Epithelial cell of alveolus of lung (primary cell): ENCODE data around the gene STIM1. TPM values are rescaled to one million over a fixed set of nuclear protein-coding genes. Genes with fewer than 3 reads are reported as not detected.

Experiments used
- total RNA-seq: library from RNA; depleted of rRNA; stranded (reverse); fragments of >200 nt; gene quantifications from 2 replicates; pipeline ENCODE4 v1.2.1, GENCODE V29; 2015

The STIM1 gene
- 14.6 and 19.0 TPM in 2 replicates for total RNA-seq

DNA sequence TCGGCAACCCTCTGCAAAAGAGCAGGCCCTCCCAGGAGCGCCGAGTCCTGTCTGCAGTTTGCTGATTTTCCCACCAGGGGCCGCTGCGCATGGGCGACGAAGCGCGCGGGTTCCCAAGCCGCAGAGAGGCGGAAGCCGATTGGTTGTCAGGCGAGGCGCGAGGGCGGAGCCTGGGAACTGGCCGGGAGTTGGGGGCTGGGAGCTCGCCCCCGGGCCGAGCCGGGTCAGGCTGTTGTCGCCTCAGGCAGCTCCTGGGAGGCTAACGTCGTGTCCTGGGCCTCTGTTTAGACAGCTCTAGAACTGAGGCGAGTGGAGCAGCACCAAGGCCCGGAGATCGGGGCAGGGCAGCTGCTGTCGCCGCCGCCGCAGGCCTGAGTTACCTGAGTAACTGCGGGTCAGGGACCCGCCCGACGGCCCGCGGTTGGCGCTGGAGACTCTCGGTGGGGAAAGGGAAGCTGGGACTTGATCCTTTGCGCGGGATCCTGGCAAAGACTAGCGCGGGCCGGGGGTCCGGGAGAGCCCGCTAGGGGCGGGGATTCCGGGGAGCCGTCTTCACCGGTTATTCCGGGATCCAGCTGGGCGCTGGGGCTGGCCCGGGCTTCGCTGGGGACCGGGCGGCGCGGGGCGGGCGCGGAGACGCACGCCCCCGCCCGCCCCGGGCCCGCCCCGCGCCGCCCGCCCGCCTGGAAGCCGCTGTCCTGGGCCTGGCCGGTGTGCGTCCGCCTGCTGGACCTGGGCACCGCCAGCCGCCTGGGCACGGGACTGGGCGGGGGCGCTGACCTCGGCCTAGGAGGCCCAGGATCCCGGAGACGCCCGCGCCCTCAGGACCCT lies at the start of gene STIM1:
Gene STIM1, plus strand, starts transcription at position 688 of the 831 bp plus-strand sequence. CDS start 607 bp downstream, outside the sequence.

DNA sequence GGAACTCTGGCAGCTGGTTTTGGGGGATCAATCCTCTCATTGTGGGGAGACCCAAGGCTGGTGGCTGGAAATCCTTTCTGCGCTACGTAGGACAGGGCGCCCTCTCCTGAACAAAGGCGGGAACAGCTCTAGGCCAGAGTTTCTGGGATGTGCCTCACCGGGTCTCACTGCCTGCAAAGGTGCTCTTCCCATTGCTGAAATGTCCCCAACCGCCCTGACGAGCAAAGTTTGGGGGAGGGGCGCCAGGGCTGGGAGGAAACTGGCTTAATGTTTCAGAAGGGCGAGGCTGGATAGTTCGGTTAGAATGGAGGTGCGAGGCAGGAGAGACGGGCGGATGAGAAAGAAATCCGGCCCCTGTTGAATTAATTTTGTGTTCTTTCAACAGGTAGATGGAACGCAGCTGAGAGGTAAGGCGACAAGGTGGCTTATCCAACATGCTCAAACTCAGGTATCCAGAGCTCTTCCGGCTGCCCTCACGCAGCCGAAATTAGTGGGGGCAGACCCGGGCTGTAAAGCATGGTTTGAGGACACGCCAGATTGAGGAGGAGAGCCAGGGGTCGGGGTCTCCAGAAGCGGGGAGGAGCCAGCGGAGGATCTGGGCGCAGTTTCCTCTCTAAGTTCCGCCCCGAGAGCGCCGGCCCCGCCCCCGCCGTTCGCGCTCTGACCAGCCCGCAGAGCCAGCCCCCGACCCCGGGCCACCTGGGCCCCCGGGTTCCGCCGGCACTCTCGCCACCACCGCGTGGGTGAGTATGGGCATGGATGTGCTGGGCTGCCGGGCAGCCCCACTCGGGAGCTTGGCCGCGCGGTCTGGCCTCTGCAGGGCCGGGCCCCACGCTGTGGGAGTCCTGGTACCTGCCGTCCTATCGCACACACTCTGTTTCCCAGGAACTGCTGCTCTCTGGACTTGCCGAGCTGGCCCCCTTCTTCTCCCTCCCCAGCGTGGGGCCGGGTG lies 47.3 kb upstream of the STIM1 start, which contains the start of gene PGAP2:
Gene PGAP2, plus strand, starts transcription at position 652 of the 952 bp plus-strand sequence. CDS start 2,700 bp downstream, outside the sequence.

DNA sequence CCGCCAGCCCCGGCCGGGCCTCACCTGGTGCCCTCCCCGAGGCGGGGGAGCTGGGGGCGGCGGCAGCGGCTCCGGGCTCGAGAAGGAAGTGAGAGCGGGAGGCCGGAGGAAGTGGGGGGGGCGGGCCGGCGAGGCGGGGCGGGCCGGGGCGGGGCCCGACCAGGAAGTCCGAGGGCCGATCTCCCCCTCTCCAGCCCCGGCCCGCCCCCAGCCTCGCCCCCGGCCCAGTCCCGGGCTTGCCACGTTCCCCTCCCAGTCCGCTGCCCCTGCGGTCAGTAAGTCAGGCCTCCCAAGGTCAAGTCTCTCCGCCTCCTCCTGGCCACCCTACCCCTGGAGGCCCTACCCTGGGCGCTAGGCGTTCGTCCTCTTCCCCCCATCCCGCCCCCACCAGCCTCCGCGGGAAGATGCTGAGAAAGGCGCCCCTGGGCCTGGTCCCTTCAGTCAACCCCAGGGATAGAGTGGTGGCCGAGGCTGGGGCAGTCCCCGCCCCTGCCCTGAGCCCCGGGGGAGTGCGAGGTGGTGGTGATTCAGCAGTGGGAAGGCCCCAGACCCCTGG lies 14.5 kb upstream of the STIM1 start, which contains the start of gene RHOG:
Gene RHOG, minus strand, starts transcription at position 90 of the 556 bp plus-strand sequence. CDS start 12,821 bp downstream, outside the sequence.

DNA sequence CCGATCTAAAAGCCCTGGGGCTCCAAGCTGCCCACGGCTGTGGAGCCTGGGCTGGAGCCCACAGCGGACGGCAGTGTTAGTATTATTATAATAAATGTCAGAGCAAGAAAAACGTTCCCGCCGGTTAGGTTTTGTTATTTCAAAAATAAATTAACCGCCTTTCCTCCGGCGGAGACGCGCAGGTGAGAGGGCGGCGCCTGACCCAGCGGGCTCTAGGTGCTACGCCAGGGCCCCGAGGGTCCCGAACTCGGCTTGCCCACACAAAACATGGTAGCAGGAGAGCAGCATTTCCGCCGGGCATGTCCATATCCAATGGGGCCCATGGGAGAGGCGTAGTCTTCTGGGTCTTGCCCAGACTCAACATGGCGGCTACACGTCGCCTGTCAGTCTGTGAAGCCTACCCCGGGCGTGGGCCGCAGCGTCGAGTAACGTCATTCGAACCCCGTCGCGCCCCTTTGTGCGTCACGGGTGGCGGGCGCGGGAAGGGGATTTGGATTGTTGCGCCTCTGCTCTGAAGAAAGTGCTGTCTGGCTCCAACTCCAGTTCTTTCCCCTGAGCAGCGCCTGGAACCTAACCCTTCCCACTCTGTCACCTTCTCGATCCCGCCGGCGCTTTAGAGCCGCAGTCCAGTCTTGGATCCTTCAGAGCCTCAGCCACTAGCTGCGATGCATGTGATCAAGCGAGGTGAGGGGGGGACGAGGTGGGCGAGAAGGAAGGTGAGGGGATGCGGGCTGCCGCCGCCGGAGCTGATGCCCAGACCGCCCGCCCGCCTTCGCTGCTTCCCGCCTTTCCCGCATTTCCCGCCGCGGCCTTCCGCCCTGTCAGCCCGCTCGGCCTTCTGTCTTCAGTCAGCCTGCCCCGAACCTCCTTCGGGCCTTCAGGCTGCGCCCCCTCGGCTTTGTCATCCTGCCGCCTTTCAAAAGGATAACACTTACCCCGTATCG lies 239.2 kb downstream of the STIM1 start, which contains the start of gene RRM1:
Gene RRM1, plus strand, starts transcription at position 452 of the 944 bp plus-strand sequence. Its CDS starts 214 bp downstream, at position 666.

Other genes starting within 250 kb of the STIM1 start
- 0.52 and 6.8 TPM in 2 replicates for gene ART5, start 213.7 kb upstream of the STIM1 start, total RNA-seq
- not detected in 2 replicates for gene ART1, start 210.5 kb upstream of the STIM1 start, total RNA-seq
- 0.39 and 0.48 TPM in 2 replicates for gene CHRNA10, start 184.3 kb upstream of the STIM1 start, total RNA-seq
- 48.6 and 75.4 TPM in 2 replicates for gene NUP98, start 58.1 kb upstream of the STIM1 start, total RNA-seq
- 10.9 and 14.6 TPM in 2 replicates for gene PGAP2, start 47.1 kb upstream of the STIM1 start, total RNA-seq
- 27.3 and 40.2 TPM in 2 replicates for gene RHOG, start 14.7 kb upstream of the STIM1 start, total RNA-seq
- 68.3 and 87.1 TPM in 2 replicates for gene RRM1, start 239.1 kb downstream of the STIM1 start, total RNA-seq